Activated CD4-positive, alpha-beta memory T cell treated with anti-CD3 and anti-CD28 coated beads for 36 hours (primary cell): ENCODE measurements around the gene SIK3. TPM values are rescaled to one million over a fixed set of nuclear protein-coding genes. Genes with fewer than 3 reads are reported as not detected.

Source experiments
- CTCF ChIA-PET: fragments of 350-600 bp; sonication (Branson Sonifier 250); formaldehyde crosslinking; loops from one replicate; lab custom pipeline; 2021; ENCODE audit warnings: antibody characterized with exemption, inconsistent platforms; lab: Charles Lee
- POLR2A ChIA-PET: fragments of 350-600 bp; sonication (Branson Sonifier 250); formaldehyde crosslinking; loops from one replicate; lab custom pipeline; 2021; ENCODE audit warnings: antibody characterized with exemption; lab: Charles Lee
- DNase-seq: peaks from one replicate; pipeline ENCODE4 v3.0.0-alpha.2; 2020
- H3K27ac Mint-ChIP-seq: one replicate; pipeline ENCODE4 v1.8.0; 2021; ENCODE audit warnings: mixed read lengths
- H3K27me3 Mint-ChIP-seq: one replicate; pipeline ENCODE4 v1.8.0; 2021; ENCODE audit warnings: mixed read lengths
- H3K36me3 Mint-ChIP-seq: one replicate; pipeline ENCODE4 v1.8.0; 2021; ENCODE audit warnings: mixed read lengths
- H3K4me1 Mint-ChIP-seq: one replicate; pipeline ENCODE4 v1.8.0; 2021; ENCODE audit warnings: low read depth, mixed read lengths
- H3K4me3 Mint-ChIP-seq: one replicate; pipeline ENCODE4 v1.8.0; 2021; ENCODE audit warnings: mild to moderate bottlenecking, mixed read lengths
- H3K9me3 Mint-ChIP-seq: one replicate; pipeline ENCODE4 v1.8.0; 2021; ENCODE audit warnings: mixed read lengths
- intact Hi-C: fragments of 100-400 bp; cut with micrococcal nuclease; formaldehyde crosslinking; loops from one replicate; pipeline ENCODE4 v1.15.1; 2023
- total RNA-seq, 2 experiments: library from RNA; stranded (reverse); gene quantifications; one replicate each; pipeline ENCODE4 v1.2.3, GENCODE V29; 2021

Gene SIK3
- total RNA-seq, 2 experiments from 2014 or later: 26.1 to 26.2 TPM

- Mint-ChIP-seq H3K9me3 (no peaks in the 10 kb centered on the region), H3K4me1 (peaks cover 70% of the 10 kb centered on the region), H3K27me3 (no peaks in the 10 kb centered on the region), H3K4me3 (peak overlapping the region; percentile 2), H3K36me3 (peaks cover 5% of the 10 kb centered on the region), H3K27ac (no peak overlapping the region)
- intact Hi-C loops: loop anchor here (1.0 kb wide), 4 partner anchors 10 to 61 kb away; no protein-coding TSS in a partner anchor
- no peak for DNase-seq
- ChIA-PET CTCF (interaction anchor here (0.6 to 1.8 kb wide), 9 partner anchors 10 to 193 kb away, joined by 3 to 6 read pairs (median 3); no protein-coding TSS in a partner anchor), POLR2A (interaction anchor here (0.9 to 1.9 kb wide), 15 partner anchors 8 to 219 kb away, joined by 3 to 14 read pairs (median 4); partner anchors contain the start of gene SIK3)
Observed at GRCh38 chr11:117072517-117073461, 25.4 kb downstream of the SIK3 start.

GRCh38 chr11:117071344-117071787 lies 26.9 kb downstream of the SIK3 start:
- no peaks in the 10 kb centered on the region for H3K9me3 Mint-ChIP-seq
- no peaks in the 10 kb centered on the region for H3K27me3 Mint-ChIP-seq
- H3K27ac Mint-ChIP-seq: no peak overlapping the region
- DNase-seq: no peak
- peaks cover 5% of the 10 kb centered on the region for H3K36me3 Mint-ChIP-seq
- H3K4me1 Mint-ChIP-seq: peaks cover 72% of the 10 kb centered on the region
- H3K4me3 Mint-ChIP-seq: no peak overlapping the region
- ChIA-PET CTCF (interaction anchor here (0.6 to 0.8 kb wide), 3 partner anchors 23 to 485 kb away, joined by 3 read pairs; no protein-coding TSS in a partner anchor), POLR2A (no interaction called here)
- intact Hi-C loops: no loop called here

DNA sequence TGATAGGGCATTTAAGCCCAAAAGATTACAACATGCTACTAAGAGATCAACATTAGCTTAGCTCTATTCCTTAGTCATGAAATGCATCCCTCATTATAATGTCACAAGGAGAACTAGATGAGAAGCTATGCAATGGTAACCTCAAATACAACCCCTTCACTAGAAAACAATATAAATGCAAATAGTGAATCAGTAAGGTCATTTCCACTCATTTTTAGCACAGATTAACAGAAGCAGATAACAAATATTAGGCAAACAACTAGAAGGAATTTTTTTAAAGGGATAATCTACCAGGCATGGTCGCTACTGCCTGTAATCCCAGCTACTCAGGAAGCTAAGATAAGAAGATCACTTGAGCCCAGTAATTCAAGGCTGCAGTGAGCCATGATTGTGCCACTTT lies 28.2 kb downstream of the SIK3 start:
- peaks cover 68% of the 10 kb centered on the region for H3K4me1 Mint-ChIP-seq
- no peak overlapping the region for H3K27ac Mint-ChIP-seq
- H3K4me3 Mint-ChIP-seq: no peak overlapping the region
- DNase-seq: no peak
- H3K27me3 Mint-ChIP-seq: no peaks in the 10 kb centered on the region
- H3K36me3 Mint-ChIP-seq: peaks cover 7% of the 10 kb centered on the region
- intact Hi-C loops: no loop called here
- ChIA-PET CTCF (no interaction called here), POLR2A (interaction anchor here (0.6 to 0.7 kb wide), 2 partner anchors 70 to 114 kb away, joined by 3 to 4 read pairs; no protein-coding TSS in a partner anchor)
- H3K9me3 Mint-ChIP-seq: no peaks in the 10 kb centered on the region

DNA sequence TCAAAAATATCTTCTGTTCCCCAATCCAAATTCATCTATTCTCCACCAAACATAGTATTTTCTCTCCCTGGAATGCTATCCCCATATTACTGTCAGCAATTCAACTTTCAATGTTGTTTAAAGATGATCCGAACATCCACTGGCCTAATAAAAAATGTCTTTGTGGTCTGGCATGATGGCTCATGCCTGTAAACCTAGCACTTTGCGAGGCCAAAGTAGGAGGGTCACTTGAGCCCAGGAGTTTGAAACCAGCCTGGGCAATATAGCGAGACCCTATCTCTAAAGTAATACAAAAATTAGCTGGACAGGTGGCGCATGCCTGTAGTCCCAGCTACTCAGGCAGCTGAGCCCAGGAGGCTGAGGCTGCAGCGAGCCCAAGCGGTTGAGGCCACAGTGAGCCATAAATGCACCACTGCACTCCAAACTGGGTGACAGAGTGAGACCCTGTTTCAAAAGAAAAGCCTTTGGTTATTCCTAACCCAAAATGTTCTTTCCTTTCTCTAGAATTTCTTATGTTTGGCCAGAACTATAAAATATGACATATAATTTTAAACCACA lies 29.8 kb downstream of the SIK3 start:
- Mint-ChIP-seq H3K27ac (no peak overlapping the region), H3K27me3 (no peaks in the 10 kb centered on the region), H3K4me3 (no peak overlapping the region), H3K36me3 (peaks cover 7% of the 10 kb centered on the region), H3K9me3 (no peaks in the 10 kb centered on the region), H3K4me1 (peaks cover 73% of the 10 kb centered on the region)
- intact Hi-C loops: no loop called here
- CTCF ChIA-PET: interaction anchor here (0.6 kb wide), 1 partner anchor 14 kb away, joined by 4 read pairs; no protein-coding TSS in a partner anchor
- no peak for DNase-seq
- POLR2A ChIA-PET: no interaction called here

GRCh38 chr11:117066959-117067358 lies 31.3 kb downstream of the SIK3 start:
- peaks cover 74% of the 10 kb centered on the region for H3K4me1 Mint-ChIP-seq
- no peak overlapping the region for H3K27ac Mint-ChIP-seq
- intact Hi-C loops: no loop called here
- H3K27me3 Mint-ChIP-seq: no peaks in the 10 kb centered on the region
- DNase-seq: no peak
- peaks cover 7% of the 10 kb centered on the region for H3K36me3 Mint-ChIP-seq
- ChIA-PET POLR2A (interaction anchor here (0.6 to 0.8 kb wide), 2 partner anchors 25 to 40 kb away, joined by 3 read pairs; no protein-coding TSS in a partner anchor), CTCF (interaction anchor here (1.1 kb wide), 1 partner anchor 103 kb away, joined by 3 read pairs; no protein-coding TSS in a partner anchor)
- H3K4me3 Mint-ChIP-seq: no peak overlapping the region
- no peaks in the 10 kb centered on the region for H3K9me3 Mint-ChIP-seq

DNA sequence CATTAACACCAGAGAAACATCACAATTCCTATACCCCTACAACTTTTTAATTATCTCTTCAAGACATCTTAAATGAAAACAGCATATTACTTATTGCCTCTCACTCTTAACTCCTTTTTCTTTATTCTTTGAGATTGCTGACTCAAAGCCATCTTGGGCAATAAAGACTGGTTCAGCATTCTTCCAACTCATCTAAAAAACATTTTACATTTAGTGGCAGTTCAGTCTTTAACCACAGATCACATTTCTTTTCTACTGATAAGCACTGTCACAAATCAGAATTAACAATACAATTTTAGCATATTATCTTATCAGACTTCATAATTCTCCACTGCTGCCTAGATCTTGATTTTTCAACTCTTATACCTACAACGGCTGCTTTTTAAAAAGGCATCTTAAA lies 34.0 kb downstream of the SIK3 start:
- ChIA-PET POLR2A (interaction anchor here (0.9 to 3.3 kb wide), 5 partner anchors 9 to 61 kb away, joined by 3 to 19 read pairs (median 7); partner anchors contain the start of gene SIK3), CTCF (interaction anchor here (1.4 to 1.5 kb wide), 2 partner anchors 45 to 184 kb away, joined by 3 to 7 read pairs; no protein-coding TSS in a partner anchor)
- Mint-ChIP-seq H3K9me3 (no peaks in the 10 kb centered on the region), H3K27me3 (no peaks in the 10 kb centered on the region), H3K27ac (peak overlapping the region; percentile 81), H3K4me3 (peak overlapping the region; percentile 34), H3K36me3 (peaks cover 4% of the 10 kb centered on the region), H3K4me1 (peaks cover 79% of the 10 kb centered on the region)
- intact Hi-C loops: loop anchor here (2.0 kb wide), 1 partner anchor 15 kb away; no protein-coding TSS in a partner anchor
- no peak for DNase-seq

GRCh38 chr11:117062498-117062897 lies 35.7 kb downstream of the SIK3 start:
- POLR2A ChIA-PET: interaction anchor here (0.9 to 3.3 kb wide), 12 partner anchors 11 to 209 kb away, joined by 3 to 19 read pairs (median 8); partner anchors contain the start of gene SIK3
- Mint-ChIP-seq H3K36me3 (peaks cover 4% of the 10 kb centered on the region), H3K27ac (peak overlapping the region; percentile 81), H3K9me3 (no peaks in the 10 kb centered on the region), H3K4me3 (no peak overlapping the region), H3K4me1 (peaks cover 78% of the 10 kb centered on the region), H3K27me3 (no peaks in the 10 kb centered on the region)
- intact Hi-C loops: loop anchor here (1.0 to 2.0 kb wide), 4 partner anchors 11 to 60 kb away; no protein-coding TSS in a partner anchor
- CTCF ChIA-PET: interaction anchor here (0.7 to 2.2 kb wide), 8 partner anchors 11 to 182 kb away, joined by 3 to 6 read pairs (median 4); no protein-coding TSS in a partner anchor
- peak; percentile 38 for DNase-seq

DNA sequence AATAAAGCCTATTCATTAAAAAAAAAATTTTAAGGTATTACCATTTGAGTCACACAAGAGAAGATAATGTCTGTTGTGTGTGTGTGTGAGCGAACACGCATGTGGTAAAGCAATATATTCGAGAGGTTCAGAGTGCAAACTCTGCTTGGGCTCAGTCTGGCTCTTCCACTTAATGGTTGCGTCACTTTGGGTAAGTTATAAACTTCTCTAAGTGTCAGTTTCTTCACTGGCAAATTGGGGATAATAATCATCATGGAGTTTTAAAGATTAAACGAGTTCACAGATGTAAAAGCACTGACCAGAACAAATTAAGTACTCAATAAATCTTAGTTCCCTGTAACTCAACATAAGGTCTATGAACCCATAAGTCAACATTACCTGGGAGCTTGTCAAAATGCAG lies 37.0 kb downstream of the SIK3 start:
- intact Hi-C loops: no loop called here
- CTCF ChIA-PET: no interaction called here
- POLR2A ChIA-PET: interaction anchor here (0.8 kb wide), 1 partner anchor 13 kb away, joined by 3 read pairs; no protein-coding TSS in a partner anchor

DNA sequence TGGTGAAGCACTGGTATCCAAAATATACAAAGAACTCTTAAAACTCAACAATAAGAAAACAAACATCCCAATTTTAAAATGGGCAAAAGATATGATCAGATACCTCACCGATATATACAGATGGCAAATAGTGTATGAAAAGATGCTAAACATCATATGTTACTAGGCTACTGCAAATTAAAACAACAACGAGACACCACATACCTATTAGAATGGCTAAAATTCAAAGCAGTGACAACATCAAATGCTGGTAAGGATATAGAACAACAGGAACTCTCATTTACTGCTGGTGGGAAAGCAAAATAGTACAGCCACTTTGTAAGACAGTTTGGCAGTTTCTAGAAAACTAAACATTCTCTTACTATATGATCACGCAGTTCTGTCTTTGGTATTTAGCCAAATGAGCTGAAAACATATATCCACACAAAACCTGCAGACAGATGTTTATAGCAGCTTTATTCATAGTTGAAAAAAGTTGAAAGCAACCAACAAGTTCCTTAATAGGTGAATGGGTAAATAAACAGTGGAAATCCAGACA lies 38.5 kb downstream of the SIK3 start:
- intact Hi-C loops: no loop called here
- H3K27me3 Mint-ChIP-seq: no peaks in the 10 kb centered on the region
- POLR2A ChIA-PET: interaction anchor here (2.0 kb wide), 1 partner anchor 14 kb away, joined by 4 read pairs; no protein-coding TSS in a partner anchor

More for the DNA sequence above, 37.0 kb downstream of the SIK3 start:
- peaks cover 3% of the 10 kb centered on the region for H3K36me3 Mint-ChIP-seq
- DNase-seq: no peak
- no peaks in the 10 kb centered on the region for H3K9me3 Mint-ChIP-seq
- H3K27me3 Mint-ChIP-seq: no peaks in the 10 kb centered on the region
- no peak overlapping the region for H3K4me3 Mint-ChIP-seq
- peaks cover 66% of the 10 kb centered on the region for H3K4me1 Mint-ChIP-seq
- no peak overlapping the region for H3K27ac Mint-ChIP-seq

DNA sequence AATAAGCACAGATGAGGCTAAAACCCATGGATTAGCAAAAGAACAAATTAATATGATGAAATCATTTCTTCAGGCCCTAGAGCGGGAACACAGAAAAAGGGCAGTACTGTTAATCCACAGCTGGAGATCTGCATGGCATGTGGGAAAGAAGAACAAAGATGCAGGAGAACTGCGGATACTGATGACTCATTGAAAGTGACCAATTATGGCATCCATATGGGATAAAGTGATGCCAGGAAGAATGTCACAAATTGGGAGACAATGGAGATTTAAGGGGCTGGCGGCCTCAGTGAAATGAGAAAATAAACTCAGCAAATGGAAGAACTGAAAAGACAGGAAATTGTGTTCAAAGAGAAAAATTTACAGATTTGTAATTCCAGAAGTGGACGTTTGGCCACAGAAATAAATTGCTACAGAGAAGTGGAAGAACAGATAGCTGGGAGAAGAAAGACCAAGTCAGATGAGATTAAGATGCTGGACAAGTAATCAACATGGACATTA lies 39.4 kb downstream of the SIK3 start:
- intact Hi-C loops: no loop called here
- no peak overlapping the region for H3K27ac Mint-ChIP-seq
- peaks cover 4% of the 10 kb centered on the region for H3K36me3 Mint-ChIP-seq
- no peak overlapping the region for H3K4me3 Mint-ChIP-seq
- no peaks in the 10 kb centered on the region for H3K9me3 Mint-ChIP-seq
- H3K27me3 Mint-ChIP-seq: no peaks in the 10 kb centered on the region
- peaks cover 59% of the 10 kb centered on the region for H3K4me1 Mint-ChIP-seq
- ChIA-PET POLR2A (interaction anchor here (0.6 to 2.0 kb wide), 2 partner anchors 15 to 919 kb away, joined by 3 to 4 read pairs; no protein-coding TSS in a partner anchor), CTCF (interaction anchor here (1.0 kb wide), 1 partner anchor 19 kb away, joined by 3 read pairs; no protein-coding TSS in a partner anchor)
- no peak for DNase-seq

More for the DNA sequence above, 38.5 kb downstream of the SIK3 start:
- Mint-ChIP-seq H3K9me3 (no peaks in the 10 kb centered on the region), H3K4me1 (peaks cover 62% of the 10 kb centered on the region), H3K36me3 (peaks cover 4% of the 10 kb centered on the region), H3K27ac (no peak overlapping the region), H3K4me3 (no peak overlapping the region)
- CTCF ChIA-PET: interaction anchor here (1.0 to 1.2 kb wide), 2 partner anchors 18 to 46 kb away, joined by 3 read pairs; no protein-coding TSS in a partner anchor
- no peak for DNase-seq

DNA sequence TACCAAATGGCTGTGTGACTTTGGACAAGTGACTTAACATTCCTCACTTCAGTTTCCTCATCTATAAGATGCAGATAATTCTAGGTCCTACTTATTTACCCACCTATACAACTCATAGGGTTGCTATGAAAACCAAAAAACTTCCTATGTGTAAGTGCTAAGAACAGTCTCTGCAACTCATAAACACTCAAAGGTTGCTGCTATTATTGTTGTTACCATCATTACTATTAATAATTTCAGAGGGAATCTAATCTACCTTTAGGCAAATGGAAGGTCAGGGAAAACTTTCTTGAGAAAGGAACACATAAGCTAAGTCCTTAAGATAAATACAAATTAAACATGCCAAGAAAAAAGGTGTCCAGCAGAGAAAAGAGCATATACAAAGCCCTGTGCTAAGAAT lies 40.5 kb downstream of the SIK3 start:
- H3K36me3 Mint-ChIP-seq: peaks cover 4% of the 10 kb centered on the region
- no peak overlapping the region for H3K27ac Mint-ChIP-seq
- DNase-seq: no peak
- H3K4me1 Mint-ChIP-seq: peaks cover 50% of the 10 kb centered on the region
- no peaks in the 10 kb centered on the region for H3K27me3 Mint-ChIP-seq
- no peaks in the 10 kb centered on the region for H3K9me3 Mint-ChIP-seq
- H3K4me3 Mint-ChIP-seq: no peak overlapping the region
- intact Hi-C loops: no loop called here
- POLR2A ChIA-PET: no interaction called here
- CTCF ChIA-PET: no interaction called here
